CD4-positive, alpha-beta T cell (primary cell): ENCODE measurements around the gene BCAR3. TPM values are rescaled to one million over a fixed set of nuclear protein-coding genes. Genes with fewer than 3 reads are reported as not detected.

Source experiments
- ATAC-seq: fragments of 200-7000 bp; cut with Tn5 transposase; one replicate; pipeline ENCODE4 v1.10.0; 2022; ENCODE audit warnings: mild to moderate bottlenecking; ENCODE audit not compliant: poor library complexity
- CTCF ChIA-PET: fragments of 350-600 bp; sonication (Branson Sonifier 250); formaldehyde crosslinking; loops from one replicate; lab custom pipeline; 2021; ENCODE audit warnings: antibody characterized with exemption, inconsistent platforms; lab: Charles Lee
- POLR2A ChIA-PET: fragments of 350-600 bp; sonication (Branson Sonifier 250); formaldehyde crosslinking; loops from one replicate; lab custom pipeline; 2021; ENCODE audit warnings: antibody characterized with exemption, inconsistent platforms; lab: Charles Lee
- DNase-seq, 14 experiments: peaks; one replicate each; pipeline ENCODE4 v3.0.0-alpha.2; 2013 to 2020; ENCODE audit warnings: mixed read lengths in 2 of 14
- H3K27ac ChIP-seq, 2 donors: one replicate each; pipeline versions ENCODE4 v1.5.1 to v1.7.0; 2013; ENCODE audit warnings: low read length in 2 of 2, low read depth in 1 of 2, mild to moderate bottlenecking in 1 of 2
- H3K27me3 ChIP-seq, 2 experiments: 1 replicate in 1 of 2; 2 replicates in 1 of 2; pipeline versions ENCODE4 v1.6.1 to v1.7.0; 2013; ENCODE audit warnings: low read length in 2 of 2, control low read depth in 1 of 2, mild to moderate bottlenecking in 1 of 2, moderate library complexity in 1 of 2; ENCODE audit not compliant: insufficient read depth in 2 of 2, control insufficient read depth in 1 of 2
- H3K36me3 ChIP-seq: one replicate; pipeline ENCODE4 v1.6.1; 2013; ENCODE audit warnings: low read length, control low read depth; ENCODE audit not compliant: insufficient read depth
- H3K4me1 ChIP-seq: one replicate; pipeline ENCODE4 v1.6.1; 2013; ENCODE audit warnings: low read length, control low read depth; ENCODE audit not compliant: insufficient read depth
- H3K4me3 ChIP-seq: one replicate; pipeline ENCODE4 v1.5.1; 2013; ENCODE audit warnings: mild to moderate bottlenecking, low read length, moderate library complexity
- H3K9me3 ChIP-seq, 2 experiments: 1 replicate in 1 of 2; 2 replicates in 1 of 2; pipeline versions ENCODE4 v1.6.1 to v1.7.0; 2013; ENCODE audit warnings: low read length in 2 of 2, mild to moderate bottlenecking in 2 of 2, control low read depth in 1 of 2, moderate library complexity in 1 of 2; ENCODE audit not compliant: control insufficient read depth in 1 of 2, insufficient read depth in 1 of 2
- H3K27ac Mint-ChIP-seq: one replicate; pipeline ENCODE4 v1.8.0; 2020; ENCODE audit warnings: mixed read lengths
- H3K27me3 Mint-ChIP-seq: one replicate; pipeline ENCODE4 v1.8.0; 2021; ENCODE audit warnings: mixed read lengths
- H3K36me3 Mint-ChIP-seq: one replicate; pipeline ENCODE4 v1.8.0; 2021; ENCODE audit warnings: low read depth, mixed read lengths
- H3K4me1 Mint-ChIP-seq: one replicate; pipeline ENCODE4 v1.8.0; 2021; ENCODE audit warnings: low read depth, mixed read lengths
- H3K4me3 Mint-ChIP-seq: one replicate; pipeline ENCODE4 v1.8.0; 2020; ENCODE audit warnings: mild to moderate bottlenecking, mixed read lengths
- H3K9me3 Mint-ChIP-seq: one replicate; pipeline ENCODE4 v1.8.0; 2020; ENCODE audit warnings: mixed read lengths
- intact Hi-C, 2 experiments: fragments of 100-400 bp; cut with DNase I in 1 of 2; cut with micrococcal nuclease in 1 of 2; formaldehyde crosslinking; loops; one replicate each; pipeline versions ENCODE4 v1.15.1 to v1.9.0; 2023 to 2025; cut with DNase I, micrococcal nuclease
- total RNA-seq, 174 experiments: library from RNA in 2 of 174; stranded (reverse) in 2 of 174; gene quantifications; one replicate each; pipeline ENCODE4 v1.2.3 and lab custom pipeline; 2021 to 2026
- TF ChIP-seq, protein P1 (sequence below): fragments of 200-600 bp; IDR thresholded peaks from one replicate; pipeline ENCODE4 v1.8.0; 2022; ENCODE audit warnings: antibody characterized with exemption, mild to moderate bottlenecking

Gene BCAR3
- total RNA-seq, 2 experiments from 2014 or later, result 0.47 to 0.92 TPM

DNA sequence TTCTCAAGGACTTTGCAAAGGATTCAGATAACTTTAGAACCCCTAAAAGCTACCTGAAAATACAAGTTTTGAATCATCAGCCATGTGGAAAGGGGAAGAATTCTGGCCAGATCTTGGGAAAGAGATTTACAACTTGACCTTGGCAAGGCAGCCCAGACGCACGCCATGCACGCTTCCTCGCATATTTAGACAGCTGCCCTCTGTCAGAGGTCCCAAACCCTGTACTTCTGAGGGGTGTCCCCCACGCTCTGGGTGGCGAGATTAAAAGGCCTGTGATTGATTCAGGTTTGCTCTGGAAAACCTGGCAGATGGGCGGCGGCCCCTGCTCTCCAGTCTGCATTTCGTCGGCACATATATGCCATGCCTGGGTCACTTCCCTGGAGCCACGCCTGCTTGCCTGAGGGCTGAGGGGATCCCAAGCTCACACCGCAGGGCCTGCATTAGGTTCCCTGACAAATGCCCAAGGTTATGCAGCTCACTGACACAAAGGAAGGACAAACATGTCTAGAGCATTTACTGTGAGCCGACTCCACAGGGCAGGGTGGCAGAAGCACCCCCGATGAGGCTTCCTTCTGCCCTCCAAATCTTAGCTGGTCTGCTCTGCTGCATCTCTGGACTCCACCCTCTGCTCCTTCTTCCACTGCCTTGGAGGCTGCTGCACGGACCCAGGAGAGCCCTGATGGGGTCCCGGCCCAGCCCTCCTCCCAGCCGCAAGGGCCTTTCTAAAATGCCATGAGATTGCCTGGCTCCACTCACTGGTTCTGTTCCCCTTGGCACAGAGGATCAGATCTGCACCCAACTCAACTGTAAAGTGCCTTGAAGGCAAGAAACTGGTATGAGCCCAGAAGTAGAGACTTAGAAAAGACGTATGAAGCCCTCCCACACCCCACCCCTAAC is 103.9 kb downstream of the BCAR3 start:
- CTCF ChIA-PET, result no interaction called here
- H3K9me3 ChIP-seq, result no peaks in the 10 kb centered on the region
- TF ChIP-seq, protein P1, sequence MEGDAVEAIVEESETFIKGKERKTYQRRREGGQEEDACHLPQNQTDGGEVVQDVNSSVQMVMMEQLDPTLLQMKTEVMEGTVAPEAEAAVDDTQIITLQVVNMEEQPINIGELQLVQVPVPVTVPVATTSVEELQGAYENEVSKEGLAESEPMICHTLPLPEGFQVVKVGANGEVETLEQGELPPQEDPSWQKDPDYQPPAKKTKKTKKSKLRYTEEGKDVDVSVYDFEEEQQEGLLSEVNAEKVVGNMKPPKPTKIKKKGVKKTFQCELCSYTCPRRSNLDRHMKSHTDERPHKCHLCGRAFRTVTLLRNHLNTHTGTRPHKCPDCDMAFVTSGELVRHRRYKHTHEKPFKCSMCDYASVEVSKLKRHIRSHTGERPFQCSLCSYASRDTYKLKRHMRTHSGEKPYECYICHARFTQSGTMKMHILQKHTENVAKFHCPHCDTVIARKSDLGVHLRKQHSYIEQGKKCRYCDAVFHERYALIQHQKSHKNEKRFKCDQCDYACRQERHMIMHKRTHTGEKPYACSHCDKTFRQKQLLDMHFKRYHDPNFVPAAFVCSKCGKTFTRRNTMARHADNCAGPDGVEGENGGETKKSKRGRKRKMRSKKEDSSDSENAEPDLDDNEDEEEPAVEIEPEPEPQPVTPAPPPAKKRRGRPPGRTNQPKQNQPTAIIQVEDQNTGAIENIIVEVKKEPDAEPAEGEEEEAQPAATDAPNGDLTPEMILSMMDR, result no peak
- no peaks in the 10 kb centered on the region for H3K4me1 ChIP-seq
- intact Hi-C loops, result no loop called here
- DNase-seq (no peak), ATAC-seq (no peak)
- H3K36me3 ChIP-seq, result no peaks in the 10 kb centered on the region
- no peaks in the 10 kb centered on the region for H3K27me3 ChIP-seq
- no peak overlapping the region for H3K4me3 ChIP-seq
- Mint-ChIP-seq H3K9me3 (no peaks in the 10 kb centered on the region), H3K27ac (no peak overlapping the region), H3K27me3 (no peaks in the 10 kb centered on the region), H3K36me3 (no peaks in the 10 kb centered on the region), H3K4me3 (no peak overlapping the region), H3K4me1 (no peaks in the 10 kb centered on the region)
- H3K27ac ChIP-seq, result no peak overlapping the region
- POLR2A ChIA-PET, result no interaction called here

DNA sequence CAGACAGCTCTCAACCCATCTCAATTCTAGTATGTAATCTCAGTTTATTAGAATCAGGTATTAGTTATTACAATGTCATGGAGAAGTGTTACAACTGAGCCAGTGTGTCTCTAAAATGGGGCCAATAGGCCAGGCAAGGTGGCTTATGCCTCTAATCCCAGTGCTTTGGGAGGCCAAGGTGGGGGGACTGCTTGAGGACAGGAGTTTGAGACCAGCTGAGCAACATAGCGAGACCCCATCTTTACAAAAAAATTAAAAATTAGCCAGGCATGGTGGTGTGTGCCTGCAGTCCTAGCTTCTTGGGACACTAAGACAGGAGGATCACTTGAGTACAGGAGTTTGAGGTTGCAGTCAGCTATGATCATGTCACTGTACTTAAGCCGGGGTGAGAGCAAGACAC is 104.9 kb downstream of the BCAR3 start:
- ChIA-PET CTCF (no interaction called here), POLR2A (no interaction called here)
- Mint-ChIP-seq H3K36me3 (no peaks in the 10 kb centered on the region), H3K4me3 (no peak overlapping the region), H3K9me3 (no peaks in the 10 kb centered on the region), H3K27me3 (no peaks in the 10 kb centered on the region), H3K4me1 (no peaks in the 10 kb centered on the region), H3K27ac (no peak overlapping the region)
- H3K4me3 ChIP-seq, result no peak overlapping the region
- no peaks in the 10 kb centered on the region for H3K27me3 ChIP-seq
- H3K9me3 ChIP-seq, result no peaks in the 10 kb centered on the region
- H3K4me1 ChIP-seq, result no peaks in the 10 kb centered on the region
- no peak overlapping the region for H3K27ac ChIP-seq
- no peaks in the 10 kb centered on the region for H3K36me3 ChIP-seq
- TF ChIP-seq, protein P1, result no peak
- DNase-seq, result no peak
- intact Hi-C loops, result no loop called here
- no peak for ATAC-seq

GRCh38 chr1:93576346-93576745 is 105.3 kb downstream of the BCAR3 start:
- Mint-ChIP-seq H3K4me3 (no peak overlapping the region), H3K4me1 (no peaks in the 10 kb centered on the region), H3K27me3 (no peaks in the 10 kb centered on the region), H3K36me3 (no peaks in the 10 kb centered on the region), H3K27ac (no peak overlapping the region), H3K9me3 (no peaks in the 10 kb centered on the region)
- Histone ChIP-seq H3K27me3 (no peaks in the 10 kb centered on the region), H3K9me3 (no peaks in the 10 kb centered on the region), H3K27ac (no peak overlapping the region), H3K4me1 (no peaks in the 10 kb centered on the region), H3K36me3 (no peaks in the 10 kb centered on the region), H3K4me3 (no peak overlapping the region)
- intact Hi-C loops, result no loop called here
- CTCF ChIA-PET, result no interaction called here
- DNase-seq (no peak), ATAC-seq (no peak)
- POLR2A ChIA-PET, result no interaction called here
- TF ChIP-seq, protein P1, result no peak
